HFFc6 (cell line): Measurements from ENCODE around the gene AMD1. TPM values are rescaled to one million over a fixed set of nuclear protein-coding genes. Genes with fewer than 3 reads are reported as not detected.

Experiments
- DNase-seq: peaks from one replicate; pipeline ENCODE4 v3.0.0-alpha.2; 2018
- H3K27ac Mint-ChIP-seq: 2 replicates; pipeline ENCODE4 v1.8.0; 2020; ENCODE audit warnings: mild to moderate bottlenecking, mixed read lengths
- H3K27me3 Mint-ChIP-seq: 2 replicates; pipeline ENCODE4 v1.8.0; 2021; ENCODE audit warnings: mild to moderate bottlenecking, moderate library complexity, mixed read lengths; ENCODE audit not compliant: insufficient read depth
- H3K36me3 Mint-ChIP-seq: 2 replicates; pipeline ENCODE4 v1.8.0; 2021; ENCODE audit warnings: low read depth, mixed read lengths
- H3K4me1 Mint-ChIP-seq: 2 replicates; pipeline ENCODE4 v1.8.0; 2020; ENCODE audit warnings: low read depth, mixed read lengths
- H3K4me3 Mint-ChIP-seq: 2 replicates; pipeline ENCODE4 v1.8.0; 2020; ENCODE audit warnings: mild to moderate bottlenecking, moderate library complexity, mixed read lengths
- H3K9me3 Mint-ChIP-seq: 2 replicates; pipeline ENCODE4 v1.8.0; 2020; ENCODE audit warnings: mild to moderate bottlenecking, mixed read lengths
- CTCF ChIP-seq: fragments of 200-600 bp; sonication (generic); IDR thresholded peaks from 2 replicates; pipeline ENCODE4 v1.5.0; 2021; ENCODE audit warnings: antibody characterized with exemption, mild to moderate bottlenecking
- total RNA-seq, 6 experiments: library from RNA; stranded (reverse); fragmentation: NEBNext Ultra II Directional; extraction: Animal tissue kit (Norgen Biotek cat#: 25700); gene quantifications; 2 replicates in 1 of 6; 3 replicates in 5 of 6; pipeline ENCODE4 v1.2.3, GENCODE V29; 2021

Gene AMD1
- total RNA-seq, 6 experiments from 2014 or later, result 86.4 to 119 (median 109) TPM

- Mint-ChIP-seq H3K4me3 (no peak overlapping the region), H3K27me3 (peaks cover 4% of the 10 kb centered on the region), H3K27ac (no peak overlapping the region), H3K9me3 (no peaks in the 10 kb centered on the region), H3K4me1 (peaks cover 9% of the 10 kb centered on the region; the same call in 1 of the 2 replicates), H3K36me3 (no peaks in the 10 kb centered on the region)
- no peak for DNase-seq
- no peak for TF ChIP-seq CTCF
Measured at GRCh38 chr6:110930781-110931180, 56.2 kb downstream of the AMD1 start.

- peaks cover 2% of the 10 kb centered on the region; the same call in 1 of the 2 replicates for H3K27me3 Mint-ChIP-seq
- no peaks in the 10 kb centered on the region for H3K9me3 Mint-ChIP-seq
- H3K4me3 Mint-ChIP-seq, result no peak overlapping the region
- no peaks in the 10 kb centered on the region for H3K36me3 Mint-ChIP-seq
- H3K27ac Mint-ChIP-seq, result no peak overlapping the region
- peaks cover 9% of the 10 kb centered on the region; the same call in 1 of the 2 replicates for H3K4me1 Mint-ChIP-seq
- TF ChIP-seq CTCF, result no peak
- DNase-seq, result no peak
Measured at GRCh38 chr6:110933912-110934311, 59.3 kb downstream of the AMD1 start.

GRCh38 chr6:110934381-110934898 is 59.9 kb downstream of the AMD1 start:
- no peak for DNase-seq
- Mint-ChIP-seq H3K27ac (no peak overlapping the region), H3K4me3 (no peak overlapping the region), H3K36me3 (no peaks in the 10 kb centered on the region), H3K9me3 (no peaks in the 10 kb centered on the region), H3K27me3 (peaks cover 2% of the 10 kb centered on the region; the same call in 1 of the 2 replicates), H3K4me1 (peaks cover 9% of the 10 kb centered on the region; the same call in 1 of the 2 replicates)
- no peak for TF ChIP-seq CTCF

GRCh38 chr6:110935171-110935570 is 60.6 kb downstream of the AMD1 start:
- H3K27me3 Mint-ChIP-seq, result peaks cover 2% of the 10 kb centered on the region; the same call in 1 of the 2 replicates
- no peaks in the 10 kb centered on the region for H3K36me3 Mint-ChIP-seq
- H3K9me3 Mint-ChIP-seq, result no peaks in the 10 kb centered on the region
- no peak for DNase-seq
- no peak overlapping the region for H3K4me3 Mint-ChIP-seq
- TF ChIP-seq CTCF, result no peak
- H3K27ac Mint-ChIP-seq, result no peak overlapping the region
- H3K4me1 Mint-ChIP-seq, result peaks cover 3% of the 10 kb centered on the region; the same call in 1 of the 2 replicates

- Mint-ChIP-seq H3K4me1 (no peaks in the 10 kb centered on the region), H3K36me3 (no peaks in the 10 kb centered on the region), H3K9me3 (no peaks in the 10 kb centered on the region), H3K4me3 (no peak overlapping the region), H3K27me3 (no peaks in the 10 kb centered on the region), H3K27ac (no peak overlapping the region)
- no peak for TF ChIP-seq CTCF
- DNase-seq, result no peak
Measured at GRCh38 chr6:110938171-110938570, 63.6 kb downstream of the AMD1 start.
